Measurements from ENCODE around the gene DUS1L. TPM values are rescaled to one million over a fixed set of nuclear protein-coding genes. Genes with fewer than 3 reads are reported as not detected.

DUS1L gene
- total RNA-seq, 1 donor from 2014 or later = 97.1 TPM

DNA sequence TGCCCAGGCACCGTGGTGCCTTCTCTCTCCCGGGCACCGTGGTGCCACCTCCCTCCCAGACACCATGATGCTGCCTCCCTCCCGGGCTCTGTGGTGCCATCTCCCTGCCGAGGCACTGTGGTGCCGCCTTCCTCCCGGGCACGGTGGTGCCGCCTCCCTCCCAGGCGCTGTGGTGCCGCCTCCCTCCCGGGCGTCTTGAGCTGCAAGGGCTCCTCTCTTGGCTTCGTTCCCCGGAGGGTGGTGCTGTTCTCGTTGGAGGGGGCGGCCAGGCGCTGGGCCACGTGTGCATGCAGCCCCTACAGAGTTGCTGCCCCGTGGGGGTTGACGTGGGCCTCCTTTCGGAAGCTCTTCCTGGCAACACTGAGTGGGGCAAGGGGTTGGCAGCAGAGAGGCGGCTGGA is 51.2 kb downstream of the DUS1L start:
- H3K27me3 Mint-ChIP-seq = no peaks in the 10 kb centered on the region
- H3K4me1 Mint-ChIP-seq (ENCODE audit: unreplicated experiment) = peaks cover 3% of the 10 kb centered on the region
- H3K9me3 Mint-ChIP-seq = no peaks in the 10 kb centered on the region
- H3K27ac Mint-ChIP-seq = no peak overlapping the region
- no peak for DNase-seq (ENCODE audit: extremely low spot score, unreplicated experiment)
- H3K4me3 Mint-ChIP-seq = no peak overlapping the region
- no peaks in the 10 kb centered on the region for H3K36me3 Mint-ChIP-seq
- TF ChIP-seq, protein P1, sequence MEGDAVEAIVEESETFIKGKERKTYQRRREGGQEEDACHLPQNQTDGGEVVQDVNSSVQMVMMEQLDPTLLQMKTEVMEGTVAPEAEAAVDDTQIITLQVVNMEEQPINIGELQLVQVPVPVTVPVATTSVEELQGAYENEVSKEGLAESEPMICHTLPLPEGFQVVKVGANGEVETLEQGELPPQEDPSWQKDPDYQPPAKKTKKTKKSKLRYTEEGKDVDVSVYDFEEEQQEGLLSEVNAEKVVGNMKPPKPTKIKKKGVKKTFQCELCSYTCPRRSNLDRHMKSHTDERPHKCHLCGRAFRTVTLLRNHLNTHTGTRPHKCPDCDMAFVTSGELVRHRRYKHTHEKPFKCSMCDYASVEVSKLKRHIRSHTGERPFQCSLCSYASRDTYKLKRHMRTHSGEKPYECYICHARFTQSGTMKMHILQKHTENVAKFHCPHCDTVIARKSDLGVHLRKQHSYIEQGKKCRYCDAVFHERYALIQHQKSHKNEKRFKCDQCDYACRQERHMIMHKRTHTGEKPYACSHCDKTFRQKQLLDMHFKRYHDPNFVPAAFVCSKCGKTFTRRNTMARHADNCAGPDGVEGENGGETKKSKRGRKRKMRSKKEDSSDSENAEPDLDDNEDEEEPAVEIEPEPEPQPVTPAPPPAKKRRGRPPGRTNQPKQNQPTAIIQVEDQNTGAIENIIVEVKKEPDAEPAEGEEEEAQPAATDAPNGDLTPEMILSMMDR (conservative IDR thresholded peaks at IDR 0.05) = no peak

DNA sequence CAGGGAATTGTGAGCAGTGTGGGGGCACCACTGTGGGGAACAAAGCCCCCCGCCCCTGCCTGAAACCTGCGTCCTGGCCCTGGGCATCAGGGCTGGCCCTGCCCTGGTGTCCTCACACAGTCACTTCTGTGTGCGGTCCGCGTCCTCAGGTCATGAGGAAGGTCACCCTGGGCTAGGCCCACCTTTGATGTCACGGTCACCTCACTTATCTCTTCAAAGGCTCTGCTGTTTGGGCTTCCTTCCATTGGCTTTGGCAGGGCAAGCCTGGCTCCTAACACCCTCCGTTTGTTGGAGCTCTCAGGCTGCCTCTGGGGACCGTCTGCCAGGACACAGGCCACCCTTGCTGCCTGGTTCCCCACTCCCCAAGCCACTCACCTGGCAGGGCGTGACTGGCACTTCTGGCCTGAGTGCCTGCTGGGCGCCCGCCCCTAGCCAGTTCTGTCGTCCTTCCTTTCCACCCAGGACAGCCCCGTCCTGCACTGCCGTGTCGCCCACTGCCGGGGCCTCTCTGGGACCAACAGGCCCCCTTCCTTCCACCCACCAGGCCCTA is 51.8 kb downstream of the DUS1L start:
- H3K27ac Mint-ChIP-seq = no peak overlapping the region
- H3K4me3 Mint-ChIP-seq = no peak overlapping the region
- TF ChIP-seq, protein P1 (conservative IDR thresholded peaks at IDR 0.05) = no peak
- H3K36me3 Mint-ChIP-seq = no peaks in the 10 kb centered on the region
- H3K4me1 Mint-ChIP-seq (ENCODE audit: unreplicated experiment) = peaks cover 3% of the 10 kb centered on the region
- H3K9me3 Mint-ChIP-seq = no peaks in the 10 kb centered on the region
- DNase-seq (ENCODE audit: extremely low spot score, unreplicated experiment) = no peak
- H3K27me3 Mint-ChIP-seq = no peaks in the 10 kb centered on the region

DNA sequence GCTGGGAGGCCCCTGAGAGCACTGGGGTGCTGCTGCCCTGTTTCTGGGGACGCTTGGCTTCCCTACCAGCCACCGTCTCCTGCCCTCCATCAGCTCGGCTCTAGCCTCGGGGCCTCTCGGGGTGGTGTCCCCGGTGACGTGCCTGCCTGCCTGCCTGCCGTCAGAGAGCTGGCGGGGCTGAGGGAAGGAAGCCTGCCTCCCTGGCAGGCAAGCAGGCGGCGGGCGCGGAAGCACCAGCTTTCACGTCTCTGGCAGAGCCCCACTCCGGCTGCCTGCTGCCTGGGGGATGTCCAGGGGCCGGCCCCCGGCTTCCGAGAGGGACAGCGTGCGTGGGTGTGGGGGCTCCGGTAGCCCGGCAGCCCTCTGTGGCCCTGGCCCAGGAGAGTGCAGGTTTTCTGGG is 52.3 kb downstream of the DUS1L start:
- Mint-ChIP-seq H3K27me3 (no peaks in the 10 kb centered on the region), H3K4me3 (no peak overlapping the region), H3K4me1 (ENCODE audit: unreplicated experiment) (peaks cover 3% of the 10 kb centered on the region), H3K27ac (no peak overlapping the region), H3K36me3 (no peaks in the 10 kb centered on the region), H3K9me3 (no peaks in the 10 kb centered on the region)
- TF ChIP-seq, protein P1 (conservative IDR thresholded peaks at IDR 0.05) = no peak
- DNase-seq (ENCODE audit: extremely low spot score, unreplicated experiment) = no peak

DNA sequence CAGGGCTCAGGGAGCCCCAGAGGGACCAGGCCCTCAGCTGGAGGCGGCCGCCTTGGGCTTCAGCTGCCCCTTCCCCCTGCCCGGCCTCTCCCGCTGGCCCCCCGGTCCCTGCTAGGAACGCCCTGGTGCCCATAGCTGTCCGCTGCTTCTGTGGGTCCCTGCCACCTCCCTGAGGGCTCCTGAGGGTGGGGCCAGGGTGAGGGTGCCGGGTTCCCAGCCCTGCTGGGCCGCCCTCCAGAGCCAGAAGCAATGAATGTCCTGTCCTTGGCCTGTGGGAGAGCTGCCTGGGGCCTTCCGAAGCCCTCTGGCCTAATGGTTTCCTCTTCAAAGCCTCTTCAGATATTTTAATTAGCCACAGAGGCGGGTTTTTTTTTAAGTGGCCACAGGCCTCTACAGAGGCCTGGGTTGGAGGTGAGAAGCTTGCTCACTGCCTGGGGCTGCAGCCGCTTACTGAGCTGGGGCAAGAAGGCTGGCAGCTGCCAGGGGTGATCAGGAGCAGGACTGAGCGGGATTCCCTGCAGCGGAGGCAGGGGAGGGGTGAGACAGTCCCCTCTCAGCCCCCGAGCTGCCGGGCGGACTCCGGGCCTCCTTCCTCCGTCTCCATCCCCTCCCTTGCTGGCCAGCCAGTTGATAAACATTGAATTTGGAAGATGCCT is 52.8 kb downstream of the DUS1L start:
- no peak overlapping the region for H3K4me3 Mint-ChIP-seq
- no peaks in the 10 kb centered on the region for H3K9me3 Mint-ChIP-seq
- no peaks in the 10 kb centered on the region for H3K36me3 Mint-ChIP-seq
- no peak overlapping the region for H3K27ac Mint-ChIP-seq
- TF ChIP-seq, protein P1 (conservative IDR thresholded peaks at IDR 0.05) = no peak
- DNase-seq (ENCODE audit: extremely low spot score, unreplicated experiment) = no peak
- peaks cover 3% of the 10 kb centered on the region for H3K4me1 Mint-ChIP-seq (ENCODE audit: unreplicated experiment)
- H3K27me3 Mint-ChIP-seq = no peaks in the 10 kb centered on the region

DNA sequence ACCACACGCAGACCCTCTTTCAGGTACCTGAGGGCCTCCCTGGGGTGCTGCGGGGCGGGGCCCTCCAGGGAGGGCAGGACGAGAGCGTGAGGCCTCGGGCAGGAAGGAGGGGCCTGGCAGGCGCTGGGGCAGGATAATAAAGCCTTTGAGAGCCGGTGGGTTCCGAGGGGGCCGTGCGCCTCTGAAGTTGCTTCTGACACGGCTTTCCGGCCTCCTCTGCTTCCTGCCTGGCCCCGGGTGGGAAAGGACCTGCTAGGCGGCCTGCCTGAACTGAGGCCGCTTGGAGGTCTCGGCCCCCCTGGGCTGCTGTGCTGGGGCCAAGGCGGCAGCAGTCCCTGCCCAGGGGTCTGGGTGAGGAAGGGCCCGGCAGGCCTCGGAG is 53.4 kb downstream of the DUS1L start:
- no peaks in the 10 kb centered on the region for H3K27me3 Mint-ChIP-seq
- peaks cover 3% of the 10 kb centered on the region for H3K4me1 Mint-ChIP-seq (ENCODE audit: unreplicated experiment)
- TF ChIP-seq, protein P1 (conservative IDR thresholded peaks at IDR 0.05) = no peak
- no peaks in the 10 kb centered on the region for H3K36me3 Mint-ChIP-seq
- no peak for DNase-seq (ENCODE audit: extremely low spot score, unreplicated experiment)
- no peak overlapping the region for H3K4me3 Mint-ChIP-seq
- no peak overlapping the region for H3K27ac Mint-ChIP-seq
- H3K9me3 Mint-ChIP-seq = no peaks in the 10 kb centered on the region

Data from type B pancreatic cell (in vitro differentiated cells).